ENCODE data around the gene CLMN.

- TF ChIP-seq CTCF (IDR thresholded peaks at IDR 0.05 in 2 of 3, conservative IDR thresholded peaks at IDR 0.05 in 1 of 3; ENCODE audit: borderline replicate concordance in 1 of 3, insufficient read depth in 1 of 3, low read depth in 2 of 3, low read length in 2 of 3) (no peak), ZNF274 (IDR thresholded peaks at IDR 0.05; ENCODE audit: low read depth, low read length) (no peak)
These were observed 81.8 kb downstream of the CLMN start for GRCh38 chr14:95237958-95238340.
